ENCODE measurements around the gene ROCK2.

Gene ROCK2

GRCh38 chr2:11338580-11338979, 5.9 kb downstream of the ROCK2 start:
- H3K4me1 ChIP-seq (ENCODE audit: insufficient read depth, low read length, poor library complexity, severe bottlenecking) = peaks cover 47% of the 10 kb centered on the region
- TF ChIP-seq, protein P1, sequence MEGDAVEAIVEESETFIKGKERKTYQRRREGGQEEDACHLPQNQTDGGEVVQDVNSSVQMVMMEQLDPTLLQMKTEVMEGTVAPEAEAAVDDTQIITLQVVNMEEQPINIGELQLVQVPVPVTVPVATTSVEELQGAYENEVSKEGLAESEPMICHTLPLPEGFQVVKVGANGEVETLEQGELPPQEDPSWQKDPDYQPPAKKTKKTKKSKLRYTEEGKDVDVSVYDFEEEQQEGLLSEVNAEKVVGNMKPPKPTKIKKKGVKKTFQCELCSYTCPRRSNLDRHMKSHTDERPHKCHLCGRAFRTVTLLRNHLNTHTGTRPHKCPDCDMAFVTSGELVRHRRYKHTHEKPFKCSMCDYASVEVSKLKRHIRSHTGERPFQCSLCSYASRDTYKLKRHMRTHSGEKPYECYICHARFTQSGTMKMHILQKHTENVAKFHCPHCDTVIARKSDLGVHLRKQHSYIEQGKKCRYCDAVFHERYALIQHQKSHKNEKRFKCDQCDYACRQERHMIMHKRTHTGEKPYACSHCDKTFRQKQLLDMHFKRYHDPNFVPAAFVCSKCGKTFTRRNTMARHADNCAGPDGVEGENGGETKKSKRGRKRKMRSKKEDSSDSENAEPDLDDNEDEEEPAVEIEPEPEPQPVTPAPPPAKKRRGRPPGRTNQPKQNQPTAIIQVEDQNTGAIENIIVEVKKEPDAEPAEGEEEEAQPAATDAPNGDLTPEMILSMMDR (conservative IDR thresholded peaks at IDR 0.05; ENCODE audit: low read length) = no peak
- TF ChIP-seq EZH2phosphoT487 (IDR thresholded peaks at IDR 0.05; ENCODE audit: borderline replicate concordance) = no peak
- H3K9me3 ChIP-seq (ENCODE audit: insufficient read depth, low read depth, low read length) = no peaks in the 10 kb centered on the region
- H2AFZ ChIP-seq (ENCODE audit: low read length) = no peak overlapping the region
- H3K9ac ChIP-seq (ENCODE audit: low read depth, low read length, poor library complexity, severe bottlenecking) = peak overlapping the region; percentile 43
- peak overlapping the region; percentile 87 for H3K4me3 ChIP-seq (ENCODE audit: low read length, poor library complexity, severe bottlenecking)
- peaks cover 100% of the 10 kb centered on the region for H3K79me2 ChIP-seq (ENCODE audit: insufficient read depth, low read length)
- H3K36me3 ChIP-seq (ENCODE audit: insufficient read depth, low read length) = no peaks in the 10 kb centered on the region; the same call in 1 of the 2 replicates
- H3K27me3 ChIP-seq (ENCODE audit: insufficient read depth, low read length, poor library complexity, severe bottlenecking) = no peaks in the 10 kb centered on the region
- peak overlapping the region; percentile 90 for H3K4me2 ChIP-seq (ENCODE audit: low read depth, low read length, poor library complexity, severe bottlenecking)
- H3K9me2 ChIP-seq (replicated peaks; ENCODE audit: low read depth, low read length) = no peaks in the 10 kb centered on the region
- H3F3A ChIP-seq (ENCODE audit: low read depth) = peaks cover 6% of the 10 kb centered on the region
- H4K20me1 ChIP-seq (ENCODE audit: insufficient read depth, low read length, poor library complexity, severe bottlenecking) = peaks cover 88% of the 10 kb centered on the region

- H3F3A ChIP-seq (ENCODE audit: low read depth) = peaks cover 6% of the 10 kb centered on the region
- peaks cover 100% of the 10 kb centered on the region for H3K79me2 ChIP-seq (ENCODE audit: insufficient read depth, low read length)
- H3K9me2 ChIP-seq (replicated peaks; ENCODE audit: low read depth, low read length) = no peaks in the 10 kb centered on the region
- H3K4me3 ChIP-seq (ENCODE audit: low read length, poor library complexity, severe bottlenecking) = peak overlapping the region; percentile 87
- H3K9ac ChIP-seq (ENCODE audit: low read depth, low read length, poor library complexity, severe bottlenecking) = no peak overlapping the region
- H3K27me3 ChIP-seq (ENCODE audit: insufficient read depth, low read length, poor library complexity, severe bottlenecking) = no peaks in the 10 kb centered on the region
- H3K4me1 ChIP-seq (ENCODE audit: insufficient read depth, low read length, poor library complexity, severe bottlenecking) = peaks cover 47% of the 10 kb centered on the region
- no peak for TF ChIP-seq EZH2phosphoT487 (IDR thresholded peaks at IDR 0.05; ENCODE audit: borderline replicate concordance)
- TF ChIP-seq, protein P1 (conservative IDR thresholded peaks at IDR 0.05; ENCODE audit: low read length) = no peak
- H3K9me3 ChIP-seq (ENCODE audit: insufficient read depth, low read depth, low read length) = no peaks in the 10 kb centered on the region
- H3K4me2 ChIP-seq (ENCODE audit: low read depth, low read length, poor library complexity, severe bottlenecking) = peak overlapping the region; percentile 90
- peaks cover 88% of the 10 kb centered on the region for H4K20me1 ChIP-seq (ENCODE audit: insufficient read depth, low read length, poor library complexity, severe bottlenecking)
- H3K36me3 ChIP-seq (ENCODE audit: insufficient read depth, low read length) = no peaks in the 10 kb centered on the region; the same call in 1 of the 2 replicates
- no peak overlapping the region for H2AFZ ChIP-seq (ENCODE audit: low read length)
Measured at GRCh38 chr2:11337909-11338308, 6.5 kb downstream of the ROCK2 start.

- Histone ChIP-seq H2AFZ (ENCODE audit: low read length) (no peak overlapping the region), H3K9ac (ENCODE audit: low read depth, low read length, poor library complexity, severe bottlenecking) (no peak overlapping the region), H3K36me3 (ENCODE audit: insufficient read depth, low read length) (no peaks in the 10 kb centered on the region; the same call in 1 of the 2 replicates), H3K4me1 (ENCODE audit: insufficient read depth, low read length, poor library complexity, severe bottlenecking) (peaks cover 41% of the 10 kb centered on the region), H3F3A (ENCODE audit: low read depth) (peaks cover 5% of the 10 kb centered on the region), H3K9me2 (replicated peaks; ENCODE audit: low read depth, low read length) (no peaks in the 10 kb centered on the region), H3K79me2 (ENCODE audit: insufficient read depth, low read length) (peaks cover 100% of the 10 kb centered on the region), H3K27me3 (ENCODE audit: insufficient read depth, low read length, poor library complexity, severe bottlenecking) (no peaks in the 10 kb centered on the region), H3K9me3 (ENCODE audit: insufficient read depth, low read depth, low read length) (no peaks in the 10 kb centered on the region), H4K20me1 (ENCODE audit: insufficient read depth, low read length, poor library complexity, severe bottlenecking) (peaks cover 80% of the 10 kb centered on the region), H3K4me2 (ENCODE audit: low read depth, low read length, poor library complexity, severe bottlenecking) (peak overlapping the region; percentile 14), H3K4me3 (ENCODE audit: low read length, poor library complexity, severe bottlenecking) (no peak overlapping the region)
- no peak for TF ChIP-seq EZH2phosphoT487 (IDR thresholded peaks at IDR 0.05; ENCODE audit: borderline replicate concordance)
- TF ChIP-seq, protein P1 (conservative IDR thresholded peaks at IDR 0.05; ENCODE audit: low read length) = no peak
Measured at GRCh38 chr2:11336189-11336588, 8.2 kb downstream of the ROCK2 start.

All from Loucy (cell line).